ENCODE measurements around the gene OR52K2. TPM values are rescaled to one million over a fixed set of nuclear protein-coding genes. Genes with fewer than 3 reads are reported as not detected.

Gene OR52K2
- total RNA-seq, 1 donor from 2014 or later, result not detected

- Mint-ChIP-seq H3K9me3 (ENCODE audit: low read depth) (peaks cover under 1% of the 10 kb centered on the region), H3K4me3 (ENCODE audit: unreplicated experiment) (no peak overlapping the region), H3K27ac (ENCODE audit: unreplicated experiment) (no peak overlapping the region), H3K36me3 (ENCODE audit: low read depth) (no peaks in the 10 kb centered on the region), H3K4me1 (ENCODE audit: low read depth) (no peaks in the 10 kb centered on the region), H3K27me3 (ENCODE audit: low read depth) (peaks cover 15% of the 10 kb centered on the region)
- no peak for DNase-seq (ENCODE audit: low spot score)
- no peak for TF ChIP-seq CTCF (IDR thresholded peaks at IDR 0.05)
Measured at GRCh38 chr11:4433856-4434255, 15.2 kb upstream of the OR52K2 start.

- Mint-ChIP-seq H3K4me3 (ENCODE audit: unreplicated experiment) (no peak overlapping the region), H3K27ac (ENCODE audit: unreplicated experiment) (no peak overlapping the region), H3K9me3 (ENCODE audit: low read depth) (peaks cover 4% of the 10 kb centered on the region), H3K27me3 (ENCODE audit: low read depth) (peaks cover 11% of the 10 kb centered on the region), H3K4me1 (ENCODE audit: low read depth) (no peaks in the 10 kb centered on the region), H3K36me3 (ENCODE audit: low read depth) (no peaks in the 10 kb centered on the region)
- no peak for DNase-seq (ENCODE audit: low spot score)
- TF ChIP-seq CTCF (IDR thresholded peaks at IDR 0.05), result no peak
Measured at GRCh38 chr11:4436411-4436810, 12.7 kb upstream of the OR52K2 start.

- Mint-ChIP-seq H3K9me3 (ENCODE audit: low read depth) (peaks cover 4% of the 10 kb centered on the region), H3K27ac (ENCODE audit: unreplicated experiment) (no peak overlapping the region), H3K4me1 (ENCODE audit: low read depth) (no peaks in the 10 kb centered on the region), H3K4me3 (ENCODE audit: unreplicated experiment) (no peak overlapping the region), H3K36me3 (ENCODE audit: low read depth) (no peaks in the 10 kb centered on the region), H3K27me3 (ENCODE audit: low read depth) (peaks cover 5% of the 10 kb centered on the region)
- no peak for DNase-seq (ENCODE audit: low spot score)
- no peak for TF ChIP-seq CTCF (IDR thresholded peaks at IDR 0.05)
Measured at GRCh38 chr11:4441515-4441914, 7.6 kb upstream of the OR52K2 start.

- Mint-ChIP-seq H3K9me3 (ENCODE audit: low read depth) (peaks cover 4% of the 10 kb centered on the region), H3K4me3 (ENCODE audit: unreplicated experiment) (no peak overlapping the region), H3K27ac (ENCODE audit: unreplicated experiment) (no peak overlapping the region), H3K4me1 (ENCODE audit: low read depth) (no peaks in the 10 kb centered on the region), H3K36me3 (ENCODE audit: low read depth) (no peaks in the 10 kb centered on the region), H3K27me3 (ENCODE audit: low read depth) (no peaks in the 10 kb centered on the region)
- TF ChIP-seq CTCF (IDR thresholded peaks at IDR 0.05), result no peak
- no peak for DNase-seq (ENCODE audit: low spot score)
Measured at GRCh38 chr11:4443232-4443891, 5.7 kb upstream of the OR52K2 start.

- Mint-ChIP-seq H3K9me3 (ENCODE audit: low read depth) (peaks cover 5% of the 10 kb centered on the region), H3K4me1 (ENCODE audit: low read depth) (no peaks in the 10 kb centered on the region), H3K36me3 (ENCODE audit: low read depth) (no peaks in the 10 kb centered on the region), H3K27me3 (ENCODE audit: low read depth) (no peaks in the 10 kb centered on the region), H3K4me3 (ENCODE audit: unreplicated experiment) (no peak overlapping the region), H3K27ac (ENCODE audit: unreplicated experiment) (no peak overlapping the region)
- TF ChIP-seq CTCF (IDR thresholded peaks at IDR 0.05), result no peak
- no peak for DNase-seq (ENCODE audit: low spot score)
Measured at GRCh38 chr11:4453118-4453517, 4.0 kb downstream of the OR52K2 start.
